Fibroblast of pulmonary artery (primary cell): Measurements from ENCODE around the gene PLIN5.

Experiments
- DNase-seq: peaks from one replicate; pipeline ENCODE4 v3.0.0-alpha.2; 2010; ENCODE audit warnings: low read depth
- H3K4me3 ChIP-seq: replicated peaks from 2 replicates; pipeline ENCODE4 v1.5.1; 2011; ENCODE audit warnings: low read depth, mild to moderate bottlenecking, control low read depth, low read length, moderate library complexity
- TF ChIP-seq, protein P1 (sequence below): IDR thresholded peaks from 2 replicates; pipeline ENCODE4 v1.5.1; 2011; ENCODE audit warnings: mild to moderate bottlenecking, control low read depth, low read length, inconsistent platforms; ENCODE audit errors: missing control alignments

PLIN5 gene

GRCh38 chr19:4534836-4535658, at the start of gene PLIN5:
TSS of gene PLIN5 (minus strand) at chr19:4535224. CDS start at chr19:4534074, 1,150 bp downstream.
- peak; percentile 68 for DNase-seq
- peak within 1 kb of the TSS; percentile 27 for H3K4me3 ChIP-seq
- TF ChIP-seq, protein P1, sequence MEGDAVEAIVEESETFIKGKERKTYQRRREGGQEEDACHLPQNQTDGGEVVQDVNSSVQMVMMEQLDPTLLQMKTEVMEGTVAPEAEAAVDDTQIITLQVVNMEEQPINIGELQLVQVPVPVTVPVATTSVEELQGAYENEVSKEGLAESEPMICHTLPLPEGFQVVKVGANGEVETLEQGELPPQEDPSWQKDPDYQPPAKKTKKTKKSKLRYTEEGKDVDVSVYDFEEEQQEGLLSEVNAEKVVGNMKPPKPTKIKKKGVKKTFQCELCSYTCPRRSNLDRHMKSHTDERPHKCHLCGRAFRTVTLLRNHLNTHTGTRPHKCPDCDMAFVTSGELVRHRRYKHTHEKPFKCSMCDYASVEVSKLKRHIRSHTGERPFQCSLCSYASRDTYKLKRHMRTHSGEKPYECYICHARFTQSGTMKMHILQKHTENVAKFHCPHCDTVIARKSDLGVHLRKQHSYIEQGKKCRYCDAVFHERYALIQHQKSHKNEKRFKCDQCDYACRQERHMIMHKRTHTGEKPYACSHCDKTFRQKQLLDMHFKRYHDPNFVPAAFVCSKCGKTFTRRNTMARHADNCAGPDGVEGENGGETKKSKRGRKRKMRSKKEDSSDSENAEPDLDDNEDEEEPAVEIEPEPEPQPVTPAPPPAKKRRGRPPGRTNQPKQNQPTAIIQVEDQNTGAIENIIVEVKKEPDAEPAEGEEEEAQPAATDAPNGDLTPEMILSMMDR = no peak

DNA sequence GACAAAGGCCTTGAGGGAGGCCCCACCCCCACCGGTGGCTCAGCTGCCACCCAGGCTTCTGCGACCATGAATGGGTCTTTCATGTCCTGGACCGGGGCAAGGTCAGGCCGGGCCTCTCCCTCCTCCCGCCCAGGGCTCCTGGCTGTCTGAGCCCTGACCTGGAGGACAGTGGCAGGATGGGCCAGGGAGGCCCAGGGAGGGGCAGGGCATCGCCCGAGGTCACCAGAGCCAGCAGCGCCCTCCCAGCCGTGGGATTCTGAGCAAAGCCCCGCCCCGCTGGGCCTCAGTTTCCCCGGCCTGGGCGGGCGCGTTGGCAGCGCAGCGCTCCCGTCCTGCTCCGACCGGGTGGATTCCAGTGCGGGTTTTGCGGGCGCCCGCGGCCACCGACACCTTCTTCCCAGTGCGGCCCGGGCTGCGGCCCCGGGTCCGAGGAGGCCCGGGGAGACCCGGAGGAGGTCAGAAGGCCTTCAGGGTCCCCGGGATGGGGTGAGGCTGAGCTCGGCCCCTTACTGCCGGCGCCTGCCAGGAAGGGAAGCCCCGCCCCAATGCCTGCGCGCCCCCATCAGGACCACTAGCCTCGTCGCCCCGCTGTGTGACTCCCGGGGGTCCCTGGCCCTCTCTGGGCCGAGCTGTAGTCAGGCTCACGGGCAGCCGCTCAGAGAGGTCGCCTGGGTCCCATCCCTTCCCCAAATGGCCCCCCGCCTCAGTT, 49.1 kb upstream of the PLIN5 start:
- TF ChIP-seq, protein P1 = no peak
- peak; percentile 44 for DNase-seq
- H3K4me3 ChIP-seq = peak overlapping the region; percentile 59

DNA sequence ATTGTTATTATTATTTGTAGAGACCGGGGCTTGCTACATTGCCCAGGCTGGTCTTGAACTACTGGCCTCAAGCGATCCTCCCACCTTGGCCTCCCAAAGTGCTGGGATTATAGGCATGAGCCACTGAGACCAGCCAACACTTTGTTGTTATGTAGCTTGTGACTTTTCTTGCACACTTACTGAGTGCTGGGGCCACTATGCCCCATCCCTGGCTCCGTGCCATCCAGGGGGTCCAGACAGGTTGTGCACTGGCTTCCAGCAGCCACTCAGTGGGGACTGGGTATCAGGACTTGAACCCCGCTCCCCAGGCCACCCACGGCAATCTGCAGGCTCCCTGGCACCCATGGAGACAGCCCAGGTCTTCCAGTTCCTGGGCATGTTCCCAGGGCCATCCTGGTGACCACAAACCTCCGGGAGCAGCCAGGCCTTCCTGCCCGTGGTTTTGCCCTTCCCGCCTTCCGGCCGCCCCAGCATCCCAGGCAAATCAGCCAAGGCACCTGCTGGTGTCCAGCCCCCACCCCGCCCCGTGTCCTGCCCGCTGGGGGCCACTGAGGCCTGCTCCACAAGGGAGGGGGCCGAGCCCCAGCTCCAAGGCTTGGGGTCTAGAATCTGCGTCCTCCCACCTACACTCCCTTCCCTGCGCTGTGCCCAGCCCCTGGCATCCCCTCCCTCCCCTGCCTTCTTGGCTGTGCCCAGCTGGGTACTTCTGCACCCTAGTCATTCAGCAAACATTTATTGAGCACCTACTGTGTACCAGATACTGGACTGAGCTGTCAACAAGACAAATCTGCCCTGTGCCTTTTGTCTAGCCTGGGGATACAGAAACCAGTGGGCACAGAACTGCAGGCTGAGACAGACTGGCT, 48.2 kb upstream of the PLIN5 start:
- TF ChIP-seq, protein P1 = no peak
- no peak for DNase-seq
- no peak overlapping the region for H3K4me3 ChIP-seq

GRCh38 chr19:4581666-4582553, 46.9 kb upstream of the PLIN5 start:
- peak; percentile 45 for DNase-seq
- peak overlapping the region; percentile 63 for H3K4me3 ChIP-seq
- TF ChIP-seq, protein P1 = no peak

DNA sequence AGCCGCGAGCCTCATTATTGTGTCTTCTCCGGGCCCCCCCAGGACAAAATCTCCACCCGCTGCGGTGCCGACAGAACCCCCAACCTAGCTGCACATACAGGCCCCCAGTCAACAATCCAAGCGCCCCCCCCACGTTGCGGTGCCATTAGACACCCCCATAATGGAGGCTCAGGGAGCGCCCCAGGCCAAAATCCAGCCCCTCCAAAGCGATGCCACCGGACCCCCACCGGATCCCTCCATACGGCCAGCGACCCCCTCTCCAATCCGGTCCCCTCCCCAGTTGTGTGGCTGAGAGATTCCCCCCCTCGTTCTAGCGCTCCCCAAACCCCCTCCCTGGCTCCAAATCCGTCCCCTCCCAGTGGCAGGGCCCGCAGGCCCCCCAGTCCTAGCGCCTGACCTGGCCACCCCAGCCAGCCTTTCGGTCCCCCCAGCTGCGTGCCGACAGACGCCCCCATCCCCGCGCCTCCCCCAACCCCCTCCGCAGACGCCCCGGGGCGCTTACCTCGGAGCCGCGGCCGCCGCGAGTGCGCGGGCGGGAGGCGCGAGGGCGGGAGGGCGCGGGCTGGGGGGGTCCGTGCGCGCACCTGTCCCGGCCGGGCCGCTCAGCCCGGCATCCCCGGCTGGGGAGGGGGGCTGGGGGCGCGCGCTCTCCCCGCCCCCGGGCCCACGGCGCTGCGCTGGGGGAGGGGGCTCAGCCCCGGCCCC, 46.1 kb upstream of the PLIN5 start:
- H3K4me3 ChIP-seq = peak overlapping the region; percentile 63
- no peak for DNase-seq
- TF ChIP-seq, protein P1 = no peak
